RWPE2 (cell line): ENCODE results near the gene GATB.

ENCODE experiments used
- ATAC-seq: fragments of 200-7000 bp; cut with Tn5 transposase; 3 replicates; pipeline ENCODE4 v1.9.1; 2021; ENCODE audit warnings: low read depth
- DNase-seq: peaks from one replicate; pipeline ENCODE4 v3.0.0-alpha.2; 2020; ENCODE audit warnings: low spot score
- H3K27ac ChIP-seq: fragments of 450-650 bp; 2 replicates; pipeline ENCODE4 v1.5.1; 2017; ENCODE audit warnings: mild to moderate bottlenecking; ENCODE audit not compliant: poor library complexity, severe bottlenecking
- H3K27me3 ChIP-seq: fragments of 250-450 bp; sonication (Bioruptor Pico); 2 replicates; pipeline ENCODE4 v1.5.1; 2021; ENCODE audit warnings: mild to moderate bottlenecking, moderate library complexity; ENCODE audit not compliant: insufficient read depth, poor library complexity, severe bottlenecking
- H3K36me3 ChIP-seq: fragments of 250-450 bp; sonication (Bioruptor Pico); 2 replicates; pipeline ENCODE4 v1.5.1; 2020; ENCODE audit warnings: low read depth, mild to moderate bottlenecking, moderate library complexity
- H3K4me1 ChIP-seq: fragments of 250-450 bp; sonication (Bioruptor Pico); 2 replicates; pipeline ENCODE4 v1.5.1; 2021; ENCODE audit warnings: mild to moderate bottlenecking, moderate library complexity; ENCODE audit not compliant: insufficient read depth, poor library complexity, severe bottlenecking
- H3K4me3 ChIP-seq: fragments of 250-450 bp; sonication (Bioruptor Pico); 2 replicates; pipeline ENCODE4 v1.5.1; 2021; ENCODE audit warnings: mild to moderate bottlenecking, moderate library complexity; ENCODE audit not compliant: severe bottlenecking
- H3K9me3 ChIP-seq: fragments of 250-450 bp; sonication (Bioruptor Pico); 2 replicates; pipeline ENCODE4 v1.5.1; 2021; ENCODE audit warnings: mild to moderate bottlenecking, moderate library complexity; ENCODE audit not compliant: severe bottlenecking
- TF ChIP-seq, protein P1 (sequence below): fragments of 450-650 bp; IDR thresholded peaks from one replicate; pipeline ENCODE4 v1.5.1; 2017; ENCODE audit warnings: mild to moderate bottlenecking, moderate library complexity; ENCODE audit not compliant: poor library complexity, severe bottlenecking

The GATB gene

DNA sequence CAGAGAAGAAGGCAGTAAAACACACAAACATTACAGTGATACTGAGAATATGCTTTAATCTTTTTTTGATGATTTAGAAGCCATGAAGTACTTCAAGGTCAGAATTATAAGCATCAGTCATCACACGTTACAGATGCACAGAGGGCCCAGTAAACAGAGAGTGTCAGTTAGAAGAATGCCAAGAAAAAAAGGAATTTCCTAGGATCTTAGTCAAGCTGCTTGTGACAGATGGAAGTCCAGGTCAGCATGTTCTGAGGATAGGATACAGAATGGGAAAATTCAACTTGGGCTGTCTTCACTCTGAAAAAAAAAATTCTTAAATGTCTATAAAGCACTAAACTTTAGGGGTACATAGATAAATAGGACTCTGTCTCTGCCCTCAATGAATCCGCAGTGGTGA is 38.9 kb downstream of the GATB start:
- DNase-seq (no peak), ATAC-seq (no peak)
- no peak overlapping the region for H3K27ac ChIP-seq
- no peaks in the 10 kb centered on the region for H3K36me3 ChIP-seq
- H3K4me3 ChIP-seq, result no peak overlapping the region
- H3K9me3 ChIP-seq, result no peaks in the 10 kb centered on the region
- TF ChIP-seq, protein P1, sequence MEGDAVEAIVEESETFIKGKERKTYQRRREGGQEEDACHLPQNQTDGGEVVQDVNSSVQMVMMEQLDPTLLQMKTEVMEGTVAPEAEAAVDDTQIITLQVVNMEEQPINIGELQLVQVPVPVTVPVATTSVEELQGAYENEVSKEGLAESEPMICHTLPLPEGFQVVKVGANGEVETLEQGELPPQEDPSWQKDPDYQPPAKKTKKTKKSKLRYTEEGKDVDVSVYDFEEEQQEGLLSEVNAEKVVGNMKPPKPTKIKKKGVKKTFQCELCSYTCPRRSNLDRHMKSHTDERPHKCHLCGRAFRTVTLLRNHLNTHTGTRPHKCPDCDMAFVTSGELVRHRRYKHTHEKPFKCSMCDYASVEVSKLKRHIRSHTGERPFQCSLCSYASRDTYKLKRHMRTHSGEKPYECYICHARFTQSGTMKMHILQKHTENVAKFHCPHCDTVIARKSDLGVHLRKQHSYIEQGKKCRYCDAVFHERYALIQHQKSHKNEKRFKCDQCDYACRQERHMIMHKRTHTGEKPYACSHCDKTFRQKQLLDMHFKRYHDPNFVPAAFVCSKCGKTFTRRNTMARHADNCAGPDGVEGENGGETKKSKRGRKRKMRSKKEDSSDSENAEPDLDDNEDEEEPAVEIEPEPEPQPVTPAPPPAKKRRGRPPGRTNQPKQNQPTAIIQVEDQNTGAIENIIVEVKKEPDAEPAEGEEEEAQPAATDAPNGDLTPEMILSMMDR, result no peak
- H3K4me1 ChIP-seq, result no peaks in the 10 kb centered on the region
- no peaks in the 10 kb centered on the region for H3K27me3 ChIP-seq

DNA sequence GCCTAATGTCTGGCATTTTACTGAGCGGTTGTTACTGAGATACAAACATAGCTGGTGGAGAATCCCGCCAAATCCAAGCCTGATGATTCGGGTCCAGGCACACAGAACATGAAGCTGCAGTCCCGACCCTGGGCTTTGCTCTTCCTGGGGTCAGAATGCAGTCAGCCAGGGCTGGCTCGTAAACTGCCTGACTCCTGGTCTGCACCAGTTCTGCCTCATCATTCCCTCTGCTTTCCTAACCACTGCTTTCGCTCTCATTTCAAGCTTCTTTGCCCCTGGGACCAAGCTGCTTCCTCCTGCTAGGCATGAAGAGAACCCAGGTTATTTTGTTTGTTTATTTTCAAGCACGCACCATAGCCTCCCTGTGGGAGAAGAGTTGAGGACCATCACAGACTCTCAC is 39.3 kb downstream of the GATB start:
- ATAC-seq (no peak), DNase-seq (no peak)
- TF ChIP-seq, protein P1, result no peak
- H3K4me1 ChIP-seq, result no peaks in the 10 kb centered on the region
- no peak overlapping the region for H3K27ac ChIP-seq
- no peaks in the 10 kb centered on the region for H3K9me3 ChIP-seq
- H3K36me3 ChIP-seq, result no peaks in the 10 kb centered on the region
- H3K27me3 ChIP-seq, result no peaks in the 10 kb centered on the region
- no peak overlapping the region for H3K4me3 ChIP-seq

DNA sequence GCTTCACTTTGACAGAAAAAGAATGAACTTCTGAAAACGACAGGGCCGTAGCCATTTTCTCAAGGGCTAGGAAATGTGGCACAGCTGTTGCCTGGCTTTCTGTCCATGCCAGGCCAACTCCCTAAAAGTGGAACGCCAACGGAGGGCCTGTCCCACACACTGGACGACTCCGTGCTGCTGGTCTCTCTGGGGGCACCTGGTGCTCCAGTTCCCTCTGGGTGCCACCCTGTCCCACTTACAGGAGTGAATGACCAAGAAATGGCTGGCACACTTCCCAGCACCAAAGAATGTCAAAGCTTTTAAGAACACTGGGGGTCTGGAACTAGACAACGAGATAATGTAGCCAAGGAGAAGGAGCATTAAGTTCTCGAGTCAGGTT is 40.9 kb downstream of the GATB start:
- H3K27ac ChIP-seq, result no peak overlapping the region
- no peaks in the 10 kb centered on the region for H3K4me1 ChIP-seq
- DNase-seq (no peak), ATAC-seq (no peak)
- TF ChIP-seq, protein P1, result no peak
- H3K27me3 ChIP-seq, result no peaks in the 10 kb centered on the region
- H3K9me3 ChIP-seq, result no peaks in the 10 kb centered on the region
- H3K4me3 ChIP-seq, result no peak overlapping the region
- no peaks in the 10 kb centered on the region for H3K36me3 ChIP-seq

DNA sequence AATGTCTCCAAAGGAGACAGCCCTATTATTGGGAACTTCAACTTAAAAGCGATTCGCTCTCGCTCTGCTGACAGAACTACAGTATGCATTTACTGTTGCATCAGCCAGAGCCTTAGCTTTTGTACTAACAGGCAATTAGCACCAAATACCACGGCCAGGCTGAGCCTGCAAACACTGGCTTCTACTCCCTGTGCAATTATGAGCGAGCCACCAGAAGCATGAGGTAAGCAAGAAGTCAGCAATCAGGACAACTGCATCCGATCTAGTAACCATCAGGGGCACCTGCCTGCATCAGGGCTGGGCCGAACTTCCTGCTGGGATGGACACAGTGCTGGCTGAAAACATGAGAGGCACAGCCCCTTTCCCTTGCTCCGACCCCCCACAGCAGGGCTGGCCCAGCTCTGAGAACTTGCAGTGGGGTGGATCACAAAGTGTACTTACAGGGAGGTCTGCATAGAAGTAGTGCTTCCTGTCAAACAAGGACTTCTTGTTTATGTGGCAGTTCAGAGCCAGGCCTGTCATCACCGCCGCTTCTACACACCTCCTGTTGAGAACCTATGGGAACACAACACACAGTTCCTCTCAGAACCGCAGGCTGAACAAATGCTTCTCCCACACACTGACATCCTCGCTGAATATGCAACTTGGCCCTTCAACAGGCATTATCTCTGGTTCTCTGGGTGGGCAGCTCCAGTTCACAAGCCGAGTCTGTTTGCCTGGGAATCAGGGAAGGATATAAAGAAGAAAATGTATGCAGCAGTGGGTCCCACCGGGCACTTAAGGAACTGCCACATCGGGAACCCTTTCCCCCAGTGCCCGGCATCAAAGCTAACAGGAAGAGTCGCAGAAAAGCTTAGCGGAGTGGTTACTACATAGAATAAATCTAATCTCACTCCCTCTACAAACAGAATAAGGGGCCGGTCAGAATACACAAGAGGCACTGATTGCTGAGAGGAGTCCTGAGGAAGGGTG is 41.5 kb downstream of the GATB start:
- H3K4me3 ChIP-seq, result no peak overlapping the region
- ATAC-seq (no peak), DNase-seq (no peak)
- H3K4me1 ChIP-seq, result no peaks in the 10 kb centered on the region
- no peaks in the 10 kb centered on the region for H3K9me3 ChIP-seq
- H3K27me3 ChIP-seq, result no peaks in the 10 kb centered on the region
- H3K36me3 ChIP-seq, result no peaks in the 10 kb centered on the region
- H3K27ac ChIP-seq, result no peak overlapping the region
- TF ChIP-seq, protein P1, result no peak
